Measurements from ENCODE around the gene STRIT1. TPM values are rescaled to one million over a fixed set of nuclear protein-coding genes. Genes with fewer than 3 reads are reported as not detected.
"Not testable (repeated sequence)": the region's sequence is repeated elsewhere in the genome, so short reads cannot be mapped to it uniquely, and the experiment has no call there.

STRIT1 gene
- total RNA-seq, 1 experiment from 2014 or later, result not detected

GRCh38 chr3:155283092-155284056 lies 10.1 kb downstream of the STRIT1 start:
- no peak for DNase-seq (ENCODE audit: low read depth, low spot score)
- in situ Hi-C loops (cut with HindIII; ENCODE audit: low pct_unique_long_range_greater_than_20kb, low sequenced_read_pairs), result no loop called here

GRCh38 chr3:155282385-155283091 lies 10.9 kb downstream of the STRIT1 start:
- DNase-seq (ENCODE audit: low read depth, low spot score), result no peak
- in situ Hi-C loops (cut with HindIII; ENCODE audit: low pct_unique_long_range_greater_than_20kb, low sequenced_read_pairs), result no loop called here

- in situ Hi-C loops (cut with HindIII; ENCODE audit: low pct_unique_long_range_greater_than_20kb, low sequenced_read_pairs), result no loop called here
- DNase-seq (ENCODE audit: low read depth, low spot score), result no peak
These were observed 11.6 kb downstream of the STRIT1 start for GRCh38 chr3:155281912-155282311.

- DNase-seq (ENCODE audit: low read depth, low spot score), result peak; percentile 13
- in situ Hi-C loops (cut with HindIII; ENCODE audit: low pct_unique_long_range_greater_than_20kb, low sequenced_read_pairs), result not testable (repeated sequence)
These were observed 17.4 kb downstream of the STRIT1 start for GRCh38 chr3:155276089-155276488.

GRCh38 chr3:155275159-155275754 lies 18.2 kb downstream of the STRIT1 start:
- in situ Hi-C loops (cut with HindIII; ENCODE audit: low pct_unique_long_range_greater_than_20kb, low sequenced_read_pairs); DNase-seq (ENCODE audit: low read depth, low spot score): not testable (repeated sequence)

- in situ Hi-C loops (cut with HindIII; ENCODE audit: low pct_unique_long_range_greater_than_20kb, low sequenced_read_pairs), result not testable (repeated sequence)
These were observed 19.0 kb downstream of the STRIT1 start for GRCh38 chr3:155274435-155274834.

GRCh38 chr3:155271343-155271613 lies 22.2 kb downstream of the STRIT1 start:
- in situ Hi-C loops (cut with HindIII; ENCODE audit: low pct_unique_long_range_greater_than_20kb, low sequenced_read_pairs), result no loop called here
- no peak for DNase-seq (ENCODE audit: low read depth, low spot score)

More at GRCh38 chr3:155274435-155274834, 19.0 kb downstream of the STRIT1 start:
- not testable (repeated sequence) for DNase-seq (ENCODE audit: low read depth, low spot score)

- in situ Hi-C loops (cut with HindIII; ENCODE audit: low pct_unique_long_range_greater_than_20kb, low sequenced_read_pairs), result no loop called here
- no peak for DNase-seq (ENCODE audit: low read depth, low spot score)
These were observed 22.8 kb downstream of the STRIT1 start for GRCh38 chr3:155270485-155271342.

GRCh38 chr3:155270063-155270462 lies 23.4 kb downstream of the STRIT1 start:
- no peak for DNase-seq (ENCODE audit: low read depth, low spot score)
- in situ Hi-C loops (cut with HindIII; ENCODE audit: low pct_unique_long_range_greater_than_20kb, low sequenced_read_pairs), result no loop called here

GRCh38 chr3:155262855-155263254 lies 30.6 kb downstream of the STRIT1 start:
- DNase-seq (ENCODE audit: low read depth, low spot score); in situ Hi-C loops (cut with HindIII; ENCODE audit: low pct_unique_long_range_greater_than_20kb, low sequenced_read_pairs): not testable (repeated sequence)

- in situ Hi-C loops (cut with HindIII; ENCODE audit: low pct_unique_long_range_greater_than_20kb, low sequenced_read_pairs), result no loop called here
- DNase-seq (ENCODE audit: low read depth, low spot score), result no peak
These were observed 31.2 kb downstream of the STRIT1 start for GRCh38 chr3:155262295-155262694.

GRCh38 chr3:155254445-155254844 lies 39.0 kb downstream of the STRIT1 start:
- DNase-seq (ENCODE audit: low read depth, low spot score), result no peak
- in situ Hi-C loops (cut with HindIII; ENCODE audit: low pct_unique_long_range_greater_than_20kb, low sequenced_read_pairs), result no loop called here

- in situ Hi-C loops (cut with HindIII; ENCODE audit: low pct_unique_long_range_greater_than_20kb, low sequenced_read_pairs), result no loop called here
- no peak for DNase-seq (ENCODE audit: low read depth, low spot score)
These were observed 40.9 kb downstream of the STRIT1 start for GRCh38 chr3:155252535-155252934.

GRCh38 chr3:155252021-155252420 lies 41.5 kb downstream of the STRIT1 start:
- in situ Hi-C loops (cut with HindIII; ENCODE audit: low pct_unique_long_range_greater_than_20kb, low sequenced_read_pairs), result no loop called here
- no peak for DNase-seq (ENCODE audit: low read depth, low spot score)

GRCh38 chr3:155248531-155249187 lies 44.8 kb downstream of the STRIT1 start:
- in situ Hi-C loops (cut with HindIII; ENCODE audit: low pct_unique_long_range_greater_than_20kb, low sequenced_read_pairs), result no loop called here
- no peak for DNase-seq (ENCODE audit: low read depth, low spot score)

GRCh38 chr3:155244699-155245098 lies 48.8 kb downstream of the STRIT1 start:
- in situ Hi-C loops (cut with HindIII; ENCODE audit: low pct_unique_long_range_greater_than_20kb, low sequenced_read_pairs), result no loop called here
- DNase-seq (ENCODE audit: low read depth, low spot score), result no peak

- DNase-seq (ENCODE audit: low read depth, low spot score), result no peak
- in situ Hi-C loops (cut with HindIII; ENCODE audit: low pct_unique_long_range_greater_than_20kb, low sequenced_read_pairs), result no loop called here
These were observed 49.3 kb downstream of the STRIT1 start for GRCh38 chr3:155244216-155244615.
